ENCODE results near the gene SGCA.

The SGCA gene

GRCh38 chr17:50196826-50197225, 31.0 kb downstream of the SGCA start:
- no peak for DNase-seq

GRCh38 chr17:50198026-50198669, 32.3 kb downstream of the SGCA start:
- DNase-seq, result no peak

DNA sequence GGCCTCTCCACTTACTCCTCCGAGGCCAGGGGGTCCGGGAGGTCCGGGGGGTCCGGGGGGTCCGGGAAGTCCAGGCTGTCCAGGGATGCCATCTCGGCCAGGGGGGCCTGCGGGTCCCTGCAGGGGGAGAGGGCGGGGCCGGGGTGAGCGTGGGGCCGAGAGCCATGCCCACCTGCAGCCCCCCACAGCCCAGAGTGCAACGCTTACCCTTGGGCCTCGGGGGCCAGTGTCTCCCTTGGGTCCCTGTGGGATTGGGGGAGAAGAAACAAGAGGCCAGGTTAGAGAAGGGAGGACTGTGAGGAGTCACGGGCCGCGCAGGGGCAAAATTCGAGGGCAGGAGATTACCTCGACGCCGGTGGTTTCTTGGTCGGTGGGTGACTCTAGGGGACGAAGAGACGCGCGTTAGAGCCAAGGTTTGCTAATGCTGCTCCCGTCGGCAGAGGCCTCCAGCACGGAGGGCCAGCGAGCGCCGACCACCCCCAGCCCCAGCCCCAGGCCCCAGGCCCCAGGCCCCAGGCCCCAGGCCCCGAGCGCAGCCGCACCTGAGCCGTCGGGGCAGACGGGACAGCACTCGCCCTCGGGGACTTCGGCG, 33.5 kb downstream of the SGCA start:
- no peak for DNase-seq

DNA sequence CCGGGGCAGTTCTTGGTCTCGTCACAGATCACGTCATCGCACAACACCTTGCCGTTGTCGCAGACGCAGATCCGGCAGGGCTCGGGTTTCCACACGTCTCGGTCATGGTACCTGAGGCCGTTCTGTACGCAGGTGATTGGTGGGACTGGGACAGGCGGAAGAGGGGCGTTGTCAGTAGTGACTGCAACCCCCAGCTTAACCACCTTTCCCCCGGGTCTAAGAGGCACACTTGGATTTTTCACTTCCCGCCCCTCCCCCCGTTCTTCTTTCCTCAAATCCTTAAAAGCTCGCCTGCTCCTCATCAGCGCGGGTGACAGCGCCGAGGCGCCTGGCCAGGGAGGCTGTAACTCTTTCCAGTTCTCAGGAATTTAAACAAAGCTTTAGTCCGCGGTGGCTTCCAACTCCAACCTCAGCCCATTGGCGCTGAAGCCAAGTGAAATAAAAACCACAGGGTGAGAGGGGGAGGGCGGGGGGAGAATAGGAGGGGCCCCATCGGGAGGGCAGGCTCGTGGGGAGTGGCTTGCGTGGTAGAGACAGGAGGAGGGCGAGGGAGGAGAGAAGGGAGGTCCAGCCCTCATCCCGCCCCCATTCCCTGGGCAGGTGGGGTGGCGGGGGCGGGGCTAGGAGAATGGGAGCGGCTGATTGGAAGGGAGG, 34.1 kb downstream of the SGCA start:
- DNase-seq, result no peak

GRCh38 chr17:50200457-50201275, 34.9 kb downstream of the SGCA start:
- peak; percentile 60 for DNase-seq

DNA sequence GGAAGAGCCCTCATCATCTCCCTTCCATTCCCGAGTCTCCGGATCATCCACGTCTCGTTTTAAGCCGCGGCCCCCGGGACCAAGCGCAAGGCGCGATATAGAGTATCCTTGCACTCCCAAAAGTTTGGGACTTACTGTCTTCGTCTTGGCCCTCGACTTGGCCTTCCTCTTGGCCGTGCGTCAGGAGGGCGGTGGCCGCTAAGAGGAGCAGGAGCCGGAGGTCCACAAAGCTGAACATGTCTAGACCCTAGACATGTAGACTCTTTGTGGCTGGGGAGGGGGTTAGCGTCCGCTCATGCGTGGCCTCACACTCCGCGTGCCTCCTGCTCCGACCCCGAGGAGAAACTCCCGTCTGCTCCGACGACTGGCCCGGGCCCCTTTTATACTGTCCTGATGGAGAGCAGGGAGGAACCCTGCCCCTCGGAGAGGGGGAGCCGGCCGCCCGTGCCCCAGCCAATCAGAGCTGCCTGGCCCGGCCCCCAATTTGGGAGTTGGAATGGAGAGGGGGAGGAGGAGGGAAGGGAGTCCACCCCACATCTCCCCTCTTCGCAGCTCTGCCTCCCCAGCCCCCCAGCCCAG, 35.6 kb downstream of the SGCA start, which contains the start of gene COL1A1:
Gene COL1A1 (minus strand): TSS at position 356 of the 579 bp plus-strand sequence. CDS start 118 bp downstream, at position 238.
- DNase-seq, result no peak

GRCh38 chr17:50203086-50203485, 37.3 kb downstream of the SGCA start:
- DNase-seq, result no peak

- no peak for DNase-seq
Observed at GRCh38 chr17:50203604-50204345, 38.0 kb downstream of the SGCA start.

DNA sequence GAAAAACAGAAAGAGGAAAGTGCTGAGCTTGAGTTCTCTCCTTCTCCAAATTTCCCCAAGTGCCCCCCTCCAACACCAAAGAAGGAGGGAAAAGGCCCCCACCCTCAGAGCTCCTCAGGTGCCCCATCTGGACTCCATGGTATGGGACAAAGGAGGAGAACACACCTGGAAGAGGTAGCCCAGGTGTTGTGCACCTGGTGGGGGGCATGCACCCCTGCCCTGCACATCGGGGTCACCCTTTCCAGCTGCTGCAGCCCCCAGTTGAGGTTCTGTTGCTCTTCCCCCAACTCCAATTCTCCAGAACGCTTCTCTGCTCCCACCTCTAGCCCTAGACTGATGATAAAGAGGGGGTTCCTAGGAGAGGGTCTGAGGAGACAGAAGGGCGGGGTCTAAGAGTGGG, 38.6 kb downstream of the SGCA start:
- no peak for DNase-seq

DNA sequence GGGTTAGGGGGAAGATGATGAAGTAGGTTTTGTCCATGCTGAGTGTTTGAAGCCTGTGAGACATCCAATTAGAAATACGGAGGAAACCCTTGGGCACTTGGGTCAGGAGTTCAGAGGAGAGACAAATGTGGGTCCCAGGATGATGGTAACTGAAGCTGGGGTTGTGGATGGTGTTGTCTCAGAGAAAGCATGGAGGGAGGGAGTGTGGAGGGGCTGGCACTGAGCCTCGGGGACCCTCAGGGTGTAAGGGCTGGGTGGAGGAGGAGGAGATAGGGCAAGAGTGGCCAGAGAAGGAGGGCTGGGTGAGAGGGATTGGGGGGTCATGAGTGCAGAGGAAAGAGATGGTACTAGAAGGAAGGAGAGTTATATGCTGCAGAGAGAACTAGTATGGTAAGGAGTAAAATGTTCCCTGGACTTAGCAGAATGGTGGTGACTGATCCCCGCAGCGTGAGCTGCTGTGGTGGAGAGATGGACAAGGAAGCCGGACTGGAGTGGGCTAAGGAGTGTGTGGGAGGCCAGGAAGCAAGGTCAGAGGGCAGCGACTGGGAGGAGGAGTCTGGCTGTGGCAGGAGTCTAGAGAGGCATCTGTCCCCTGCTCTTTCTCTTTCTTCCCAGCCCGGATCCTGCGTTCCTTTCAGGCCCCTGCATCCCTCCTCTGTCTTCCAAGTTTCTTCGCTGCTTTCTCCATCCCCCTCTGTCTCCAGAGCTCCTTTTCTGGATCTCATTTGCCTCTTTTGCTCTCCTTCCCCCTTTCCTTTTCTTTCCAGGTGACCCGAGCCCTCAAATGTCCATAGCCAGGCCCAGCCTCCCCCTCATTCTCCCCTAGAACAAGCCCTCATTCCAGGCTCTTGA, 39.5 kb downstream of the SGCA start:
- DNase-seq, result no peak

- DNase-seq, result no peak
Observed at GRCh38 chr17:50205963-50206505, 40.2 kb downstream of the SGCA start.

DNA sequence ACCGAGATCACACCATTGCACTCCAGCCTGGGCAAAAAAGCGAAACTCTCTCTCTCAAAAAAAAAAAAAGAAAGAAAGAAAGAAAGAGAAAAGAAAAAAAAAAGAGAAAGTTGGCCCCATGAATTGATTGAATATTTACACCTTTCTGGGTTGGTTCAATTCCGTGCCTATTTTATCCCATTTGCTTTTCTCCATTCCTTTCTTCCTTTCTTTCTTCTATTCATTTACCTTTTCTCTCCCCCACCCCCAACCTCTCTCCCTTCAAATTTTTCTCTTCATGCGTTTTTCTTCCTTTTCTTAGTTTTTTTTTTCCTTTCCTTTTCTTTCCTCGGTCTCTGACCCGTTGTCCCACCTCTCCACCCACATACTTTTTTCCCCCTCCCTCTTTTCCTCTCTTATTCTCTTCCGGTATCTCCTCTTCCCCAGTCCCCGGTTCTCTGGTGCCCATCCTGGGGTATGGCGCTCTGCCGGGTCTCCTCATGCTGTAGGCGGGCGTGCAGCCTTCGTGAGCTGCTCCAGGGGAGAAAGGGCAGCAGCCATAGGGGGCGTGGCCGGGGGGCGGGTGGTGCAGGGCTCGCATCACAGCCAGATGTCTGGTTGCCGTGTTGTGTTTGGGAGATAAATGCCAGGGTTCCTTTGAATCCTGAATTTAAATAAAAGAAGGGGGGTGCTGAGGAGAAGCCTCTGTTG, 40.9 kb downstream of the SGCA start:
- DNase-seq, result no peak

GRCh38 chr17:50207315-50207714, 41.5 kb downstream of the SGCA start:
- DNase-seq, result no peak

GRCh38 chr17:50207792-50208567, 42.2 kb downstream of the SGCA start:
- no peak for DNase-seq

DNA sequence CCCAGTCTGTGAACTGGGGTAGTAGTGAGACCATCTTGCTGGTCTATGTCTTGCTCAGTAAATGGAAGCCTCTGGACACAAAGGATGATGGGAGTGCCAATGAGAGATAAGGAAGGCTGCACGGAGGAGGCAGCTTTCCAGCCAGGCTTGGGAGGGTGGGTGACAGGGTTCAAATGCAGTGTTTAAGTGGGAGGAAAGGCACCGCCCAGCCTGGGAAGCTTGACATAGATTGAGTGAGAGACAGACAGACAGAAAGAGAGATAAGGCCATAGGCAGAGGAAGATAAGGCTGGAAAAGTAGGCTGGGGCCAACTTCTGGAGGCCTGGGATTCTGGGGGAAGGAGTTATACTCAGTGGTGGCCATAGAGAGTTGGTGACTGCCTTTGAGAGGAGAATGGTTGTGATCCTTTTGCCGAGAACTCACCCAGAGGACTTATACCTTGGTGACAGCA, 42.8 kb downstream of the SGCA start:
- no peak for DNase-seq

DNA sequence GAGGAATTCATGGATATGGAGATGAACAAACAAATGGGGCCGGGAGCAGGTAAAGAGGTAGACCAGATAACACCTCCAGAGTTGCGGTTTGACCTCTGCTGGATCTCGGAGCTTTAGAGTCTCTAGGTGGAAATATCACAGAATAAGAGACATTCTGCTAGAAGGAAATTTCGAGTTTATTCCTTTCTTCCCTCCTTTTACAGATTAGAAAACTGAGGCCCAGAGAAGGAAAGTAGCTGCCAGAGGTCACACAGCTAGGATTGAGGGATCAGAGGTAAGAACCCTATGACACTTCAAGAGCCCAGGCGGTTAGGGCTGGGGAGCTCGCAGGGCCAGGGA, 43.3 kb downstream of the SGCA start:
- DNase-seq, result no peak

- no peak for DNase-seq
Observed at GRCh38 chr17:50209472-50210239, 43.9 kb downstream of the SGCA start.
